Activated gamma-delta T cell (primary cell): ENCODE data around the gene ADGRB3.
"Not testable (repeated sequence)": the region's sequence is repeated elsewhere in the genome, so short reads cannot be mapped to it uniquely, and the experiment has no call there.

ENCODE experiments used
- DNase-seq: peaks from one replicate; lab custom pipeline; 2025; lab: John Stamatoyannopoulos, UW

The ADGRB3 gene

DNA sequence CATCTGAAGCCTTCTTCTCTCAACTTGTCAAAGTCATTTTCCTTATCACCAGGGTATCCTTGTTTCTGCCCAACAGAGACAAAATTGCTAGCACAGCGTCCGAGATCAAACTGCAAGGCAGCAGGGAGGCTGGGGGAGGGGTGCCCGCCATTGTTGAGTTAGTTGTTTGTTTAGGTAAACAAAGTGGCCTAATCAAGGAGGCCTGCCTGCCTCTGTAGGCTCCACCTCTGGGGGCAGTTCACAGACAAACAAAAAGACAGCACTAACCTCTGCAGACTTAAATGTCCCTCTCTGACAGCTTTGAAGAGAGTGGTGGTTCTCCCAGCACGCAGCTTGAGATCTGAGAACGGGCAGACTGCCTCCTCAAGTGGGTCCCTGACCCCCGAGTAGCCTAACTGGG, 155.0 kb downstream of the ADGRB3 start:
- DNase-seq = not testable (repeated sequence)

GRCh38 chr6:68814976-68815375, 179.9 kb downstream of the ADGRB3 start:
- not testable (repeated sequence) for DNase-seq

DNA sequence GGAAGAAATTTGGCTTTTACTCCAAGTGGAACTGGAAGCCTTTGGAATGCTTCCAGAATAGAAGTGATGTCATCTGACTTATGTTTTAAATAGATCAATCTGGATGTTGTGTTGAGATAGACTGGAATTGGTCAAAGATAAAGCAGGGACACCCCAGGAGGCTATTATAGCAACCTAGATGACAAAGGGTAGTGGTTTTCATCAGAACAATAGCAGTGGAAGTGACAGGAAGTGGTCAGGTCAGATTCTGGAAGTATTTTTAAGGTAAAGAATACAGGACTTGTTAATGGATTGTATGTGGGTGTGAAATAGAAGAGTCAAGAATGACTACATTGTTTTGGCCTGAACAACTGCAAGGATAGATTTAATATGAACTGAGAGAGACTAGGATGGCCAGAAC, 191.4 kb downstream of the ADGRB3 start:
- DNase-seq = no peak

DNA sequence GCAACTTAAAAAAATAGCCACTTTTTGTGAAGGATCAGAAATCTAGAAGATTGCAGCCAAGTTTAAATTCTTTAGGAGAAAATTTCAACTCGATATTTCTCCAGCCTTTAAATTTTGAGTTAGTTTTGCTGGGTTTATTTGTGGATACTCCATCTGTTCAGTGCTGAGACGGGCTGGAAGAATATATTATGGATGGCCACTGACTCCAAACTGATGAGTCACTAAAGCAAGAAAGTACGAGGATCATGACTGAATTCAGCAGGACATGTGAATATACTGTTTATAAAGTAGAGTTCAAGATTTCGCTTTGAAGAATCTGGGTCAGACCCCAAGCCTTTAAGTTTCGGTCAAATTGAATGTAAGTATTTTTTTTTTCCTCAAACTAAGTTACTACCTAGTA, 199.5 kb downstream of the ADGRB3 start:
- DNase-seq = no peak

- DNase-seq = no peak
These were observed 203.5 kb downstream of the ADGRB3 start for GRCh38 chr6:68838571-68838970.

DNA sequence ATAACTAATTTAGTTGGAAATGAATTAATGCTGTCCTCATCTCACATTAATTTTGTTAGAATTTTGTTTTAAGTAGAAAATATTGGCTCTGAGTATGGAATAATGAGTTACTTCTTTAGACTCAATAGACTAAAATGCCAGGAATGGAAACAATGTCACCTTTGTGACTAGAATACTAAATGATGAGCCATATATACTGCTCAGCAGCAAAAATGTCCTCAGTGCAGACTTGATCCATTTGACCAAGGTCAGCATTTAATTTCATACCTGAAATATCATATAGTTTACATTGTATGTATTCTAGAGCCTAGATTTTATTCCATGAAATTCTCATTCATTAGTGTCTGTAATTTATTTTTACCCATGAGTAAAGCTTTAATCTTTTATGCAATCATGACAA, 217.7 kb downstream of the ADGRB3 start:
- no peak for DNase-seq

- no peak for DNase-seq
These were observed 224.2 kb downstream of the ADGRB3 start for GRCh38 chr6:68859233-68859632.

DNA sequence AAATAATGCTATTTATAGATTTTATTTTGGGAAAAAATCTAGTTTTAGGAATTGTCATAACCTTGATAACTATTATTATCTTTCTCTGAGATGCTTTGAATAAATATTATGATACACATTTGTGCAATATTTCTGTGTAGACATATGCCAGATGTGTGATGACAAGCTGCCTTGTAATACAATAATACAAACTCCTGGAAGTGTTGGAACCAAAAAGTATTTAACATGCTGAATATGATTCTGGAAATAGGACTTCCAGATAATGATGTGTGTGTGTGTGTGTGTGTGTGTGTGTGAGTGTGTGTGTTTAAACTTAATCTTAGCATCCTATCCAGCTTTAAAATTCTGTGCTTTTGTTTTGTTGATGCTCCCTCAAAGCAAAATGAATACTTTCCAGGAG, 233.6 kb downstream of the ADGRB3 start:
- no peak for DNase-seq

DNA sequence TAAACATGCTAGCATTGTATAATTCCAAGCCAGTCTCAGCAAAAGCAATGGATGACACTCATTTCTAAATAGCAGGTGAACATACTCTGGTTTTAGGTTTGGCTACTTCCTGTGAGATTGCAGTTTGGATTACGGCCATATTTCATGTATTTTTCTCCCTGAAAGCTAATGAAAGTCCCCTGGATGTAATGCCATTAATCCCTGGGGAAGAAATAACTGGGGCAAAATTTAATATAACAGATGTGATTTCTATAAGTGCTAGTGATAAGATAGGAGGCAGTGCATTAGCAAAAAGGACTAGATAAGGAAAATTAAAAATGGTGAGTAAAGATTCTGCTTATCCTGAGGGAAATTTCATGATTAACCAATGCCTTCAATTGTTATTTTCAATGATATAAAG, 238.2 kb downstream of the ADGRB3 start:
- DNase-seq = no peak

GRCh38 chr6:68874747-68875146, 239.7 kb downstream of the ADGRB3 start:
- DNase-seq = no peak

DNA sequence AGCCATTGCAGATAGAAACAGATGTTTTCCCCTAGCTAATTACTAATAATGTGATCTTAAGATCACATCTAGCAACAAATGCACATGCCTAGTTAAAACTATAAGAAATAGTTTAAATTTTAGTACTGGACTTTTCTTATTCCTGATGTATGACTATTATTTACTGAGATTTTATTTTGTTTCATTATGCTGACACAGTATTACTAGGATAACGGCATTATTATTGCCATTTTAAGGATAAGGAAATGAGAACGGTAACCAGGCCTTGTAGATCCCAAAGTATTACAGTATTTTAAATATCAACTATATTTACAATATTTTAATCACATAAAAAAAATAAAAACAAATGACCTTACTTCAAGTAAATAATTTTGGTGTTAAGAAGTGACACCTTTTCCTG, 240.3 kb downstream of the ADGRB3 start:
- no peak for DNase-seq

- no peak for DNase-seq
These were observed 241.9 kb downstream of the ADGRB3 start for GRCh38 chr6:68876792-68877493.

DNA sequence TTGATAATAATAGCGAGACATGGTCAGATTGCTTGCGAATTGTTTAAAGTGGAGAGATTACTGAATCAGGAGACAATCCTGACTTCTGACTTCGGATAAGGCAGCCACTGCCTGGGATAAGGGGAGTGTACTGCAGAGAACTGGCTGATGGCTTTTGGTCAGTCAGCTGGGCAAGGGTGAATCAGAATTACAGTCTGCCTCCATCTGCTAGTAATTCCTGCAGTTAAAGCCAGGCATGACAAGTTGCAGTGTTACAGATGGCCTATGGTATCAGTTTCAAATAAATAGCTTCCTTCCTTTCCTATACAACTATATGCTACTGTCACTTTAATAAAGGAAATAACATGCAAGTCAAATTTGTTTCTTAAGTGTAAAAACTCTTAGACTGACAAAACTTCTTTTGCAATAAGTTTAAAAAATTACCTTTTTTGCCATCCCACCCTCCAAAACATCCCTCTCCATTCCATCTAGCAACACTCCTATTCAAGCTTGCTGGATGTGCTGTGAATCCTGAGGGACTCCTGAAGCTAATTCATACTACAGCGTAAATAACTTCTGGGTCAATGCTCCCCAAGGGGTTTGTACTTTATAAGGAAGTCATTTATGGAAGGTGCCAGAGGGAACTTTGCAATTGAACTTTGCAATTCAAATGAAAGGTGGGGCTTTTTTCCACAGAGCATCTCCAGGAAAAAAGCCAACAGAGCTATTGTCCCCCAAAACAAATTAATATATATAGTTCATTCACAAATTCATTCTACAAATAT, 245.2 kb downstream of the ADGRB3 start:
- no peak for DNase-seq

DNA sequence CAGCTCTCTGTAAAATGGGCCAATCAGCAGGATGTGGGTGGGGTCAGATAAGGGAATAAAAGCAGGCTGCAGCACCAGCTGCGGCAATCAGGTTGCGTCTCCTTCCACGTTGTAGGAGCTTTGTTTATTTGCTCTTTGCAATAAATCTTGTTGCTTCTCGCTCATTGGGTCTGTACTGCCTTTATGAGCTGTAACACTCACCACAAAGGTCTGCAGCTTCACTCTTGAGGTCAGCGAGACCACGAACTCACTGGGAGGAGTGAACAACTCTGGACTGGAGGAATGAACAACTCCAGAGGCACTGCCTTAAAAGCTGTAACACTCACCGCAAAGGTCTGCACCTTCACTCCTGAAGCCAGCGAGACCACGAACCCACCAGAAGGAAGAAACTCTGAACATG, 248.2 kb downstream of the ADGRB3 start:
- not testable (repeated sequence) for DNase-seq

DNA sequence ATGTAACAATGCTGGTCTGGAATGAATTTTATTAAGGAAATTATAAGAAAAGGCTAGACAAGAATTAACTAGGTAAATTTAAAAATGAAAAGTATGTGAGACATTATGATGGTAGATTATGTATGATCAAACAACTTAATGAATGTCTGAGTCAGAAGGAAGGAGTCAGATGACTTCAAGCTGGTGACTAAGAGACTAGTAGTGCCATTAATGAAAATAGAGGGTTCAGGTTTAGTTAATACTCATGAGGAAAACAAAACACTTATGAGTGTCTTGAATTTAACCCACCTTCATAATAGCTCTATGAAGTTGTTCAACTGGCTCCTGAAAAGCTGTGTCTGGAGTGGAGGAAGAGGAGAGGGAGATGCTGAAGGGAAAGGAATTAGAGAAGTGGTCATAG, 256.3 kb downstream of the ADGRB3 start:
- DNase-seq = no peak

- no peak for DNase-seq
These were observed 257.4 kb downstream of the ADGRB3 start for GRCh38 chr6:68892452-68892851.

- no peak for DNase-seq
These were observed 260.8 kb downstream of the ADGRB3 start for GRCh38 chr6:68895929-68896328.

GRCh38 chr6:68901044-68901443, 266.0 kb downstream of the ADGRB3 start:
- no peak for DNase-seq

- DNase-seq = no peak
These were observed 276.3 kb downstream of the ADGRB3 start for GRCh38 chr6:68911334-68911733.

- no peak for DNase-seq
These were observed 276.7 kb downstream of the ADGRB3 start for GRCh38 chr6:68911811-68912210.

DNA sequence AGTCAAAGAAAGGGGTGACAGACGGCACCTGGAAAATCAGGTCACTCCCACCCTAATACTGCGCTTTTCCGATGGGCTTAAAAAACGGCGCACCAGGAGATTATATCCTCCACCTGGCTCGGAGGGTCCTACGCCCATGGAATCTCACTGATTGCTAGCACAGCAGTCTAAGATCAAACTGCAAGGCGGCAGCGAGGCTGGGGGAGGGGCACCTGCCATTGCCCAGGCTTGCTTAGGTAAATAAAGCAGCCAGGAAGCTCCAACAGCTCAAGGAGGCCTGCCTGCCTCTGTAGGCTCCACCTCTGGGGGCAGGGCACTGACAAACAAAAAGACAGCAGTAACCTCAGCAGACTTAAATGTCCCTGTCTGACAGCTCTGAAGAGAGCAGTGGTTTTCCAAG, 277.7 kb downstream of the ADGRB3 start:
- DNase-seq = not testable (repeated sequence)

DNA sequence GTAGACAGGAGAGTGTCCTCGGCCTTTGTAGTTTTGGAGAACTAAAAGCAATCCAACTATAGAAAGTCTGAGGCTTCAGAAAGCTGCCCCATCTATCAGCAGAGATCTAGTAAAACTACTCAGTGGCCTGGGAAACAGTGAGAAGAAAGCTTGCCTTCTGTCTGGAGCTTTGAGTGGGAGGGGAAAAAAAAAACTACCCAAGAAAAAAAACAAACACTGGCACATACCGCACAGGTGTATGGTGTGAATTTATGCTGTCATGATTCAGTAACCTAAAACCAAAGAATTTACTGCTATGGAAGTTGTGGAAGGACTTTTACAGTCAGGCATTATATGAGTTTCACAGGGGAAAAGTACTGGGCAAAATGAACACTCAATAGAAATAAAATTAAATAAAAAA, 280.5 kb downstream of the ADGRB3 start:
- DNase-seq = no peak

- DNase-seq = no peak
These were observed 284.5 kb downstream of the ADGRB3 start for GRCh38 chr6:68919537-68919936.

DNA sequence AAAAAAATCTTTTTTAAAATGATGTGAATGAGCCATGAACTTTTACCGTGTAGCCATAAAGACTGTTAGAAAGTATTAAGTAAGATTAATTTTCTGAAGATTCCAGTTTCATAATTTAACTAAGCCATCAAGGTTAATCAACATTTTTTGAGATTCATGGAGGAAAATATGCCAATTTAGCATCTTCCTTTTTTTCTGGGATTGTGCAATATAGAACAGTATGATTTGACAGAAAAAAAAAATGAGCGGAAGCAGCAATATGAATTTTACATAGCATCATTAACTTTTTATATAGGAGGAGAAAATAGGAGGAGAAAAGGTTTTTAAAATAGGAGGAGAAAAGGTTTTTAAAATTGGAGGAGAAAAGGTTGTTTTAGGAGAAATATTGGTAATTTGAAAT, 306.3 kb downstream of the ADGRB3 start:
- DNase-seq = no peak
